Ovary (tissue), 9 donors: Measurements from ENCODE around the gene CMTM7. TPM values are rescaled to one million over a fixed set of nuclear protein-coding genes. Genes with fewer than 3 reads are reported as not detected.

ENCODE experiments used
- DNase-seq, 5 donors: peaks; one replicate each; pipeline ENCODE4 v3.0.0-alpha.2; 2019 to 2020
- H3K27ac ChIP-seq, 2 donors: fragments of 200-600 bp; one replicate each; pipeline versions ENCODE4 v1.5.1 to v1.8.0; 2019 to 2022
- H3K27me3 ChIP-seq: fragments of 200-600 bp; one replicate; pipeline ENCODE4 v1.8.0; 2022
- H3K36me3 ChIP-seq: fragments of 200-600 bp; sonication (generic); one replicate; pipeline ENCODE4 v1.5.1; 2019
- H3K4me1 ChIP-seq: one replicate; pipeline ENCODE4 v1.8.1; 2013; ENCODE audit warnings: mild to moderate bottlenecking, moderate library complexity; ENCODE audit not compliant: insufficient read depth
- H3K4me3 ChIP-seq: fragments of 200-600 bp; sonication (generic); one replicate; pipeline ENCODE4 v1.5.1; 2017
- H3K9me3 ChIP-seq, 2 donors: fragments of 200-600 bp in 1 of 2; sonication (generic) in 1 of 2; one replicate each; pipeline versions ENCODE4 v1.5.1 to v1.8.1; 2013 to 2019; ENCODE audit warnings: mild to moderate bottlenecking in 1 of 2, moderate library complexity in 1 of 2
- EP300 ChIP-seq: sonication (generic); formaldehyde crosslinking; IDR thresholded peaks from one replicate; pipeline ENCODE4 v1.6.1; 2017; ENCODE audit warnings: antibody characterized with exemption
- POLR2A ChIP-seq: fragments of 450-650 bp; IDR thresholded peaks from one replicate; pipeline ENCODE4 v1.6.1; 2017; ENCODE audit warnings: antibody characterized with exemption, mild to moderate bottlenecking, moderate library complexity
- WGBS, 3 donors: extraction: QIAGEN DNeasy Blood & Tissue Kit in 1 of 3; methylation state at CpG; one replicate each; pipeline versions ENCODE4 v1.1.5 to v1.1.7; 2013 to 2017; 5-methylcytosine and 5-hydroxymethylcytosine counted together
- intact Hi-C, 4 donors: fragments of 100-400 bp; cut with DNase I; formaldehyde crosslinking; loops; one replicate each; pipeline versions ENCODE4 v1.11.0 to v1.15.1; 2022 to 2023
- polyA plus RNA-seq, 2 donors: library from polyadenylated mRNA; stranded (reverse); fragments of 200-250 nt in 1 of 2; fragments of 350-450 nt in 1 of 2; fragmentation: Illumina TruSeq in 1 of 2; extraction: RNeasy Lipid Tissue Mini Kit (QIAGEN cat#74804) in 1 of 2; gene quantifications; one replicate each; pipeline ENCODE4 v1.2.3, GENCODE V29; 2013 to 2014
- total RNA-seq, 7 donors: library from RNA; depleted of rRNA in 2 of 7; stranded (reverse); fragments of >200 nt in 2 of 7; fragmentation: NEBNext Ultra II Directional in 3 of 7; extraction: Animal tissue kit (Norgen Biotek cat#: 25700) in 3 of 7; gene quantifications; one replicate each; pipeline versions ENCODE4 v1.1.0 to v1.2.4, GENCODE V29; 2016 to 2023
- TF ChIP-seq, protein P1 (sequence below), 3 donors: fragments of 450-650 bp in 2 of 3; fragments of 200-600 bp in 1 of 3; IDR thresholded peaks; one replicate each; pipeline versions ENCODE4 v1.5.1 to v1.8.0; 2016 to 2022; ENCODE audit warnings: antibody characterized with exemption in 3 of 3, mild to moderate bottlenecking in 1 of 3
- donor health status: DM: no; HTN: no; CAD: no; lungs with moderate emphysema.
- donor health status: DM: no; HTN: no; CAD: no.
- donor health status: Bipolar disorder and iron deficiency.
- donor health status: DM: yes; HTN: yes; CAD: no.
- donor health status: DM: no; HTN: no; CAD: no.
- donor health status: DM: yes; HTN: yes; CAD: no.

CMTM7 gene
- total and polyA plus RNA-seq, 9 donors = 2.7 to 63.4 (median 7.6) TPM

DNA sequence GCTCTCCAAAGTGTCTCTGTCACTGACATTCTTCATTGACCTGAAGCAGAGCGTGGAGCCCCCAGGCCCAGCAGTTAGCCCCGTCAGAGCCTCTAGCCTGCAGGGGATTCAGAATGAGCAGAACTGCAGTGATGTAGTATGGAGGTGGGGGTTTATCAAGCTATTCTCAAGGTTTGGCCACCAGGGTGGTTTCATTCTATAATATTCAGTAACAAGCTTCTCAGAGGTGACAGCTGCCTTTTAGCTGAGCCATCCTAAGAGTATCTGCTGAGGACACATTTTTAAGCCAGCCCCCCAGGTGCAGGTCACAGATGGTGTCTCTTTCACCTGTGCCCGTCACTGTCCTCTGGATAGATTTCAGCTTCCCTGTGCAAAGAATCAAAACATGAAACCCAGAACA lies 31.9 kb downstream of the CMTM7 start:
- Histone ChIP-seq H3K27me3 (no peaks in the 10 kb centered on the region), H3K36me3 (no peaks in the 10 kb centered on the region), H3K4me3 (no peak overlapping the region), H3K9me3 (no peaks in the 10 kb centered on the region), H3K27ac (no peak overlapping the region), H3K4me1 (peaks cover 7% of the 10 kb centered on the region)
- no peak for DNase-seq
- WGBS, 3 donors = 96 to 97% (median 96%) methylated on average over 3 of the region's 3 CpGs
- intact Hi-C loops = no loop called here
- TF ChIP-seq POLR2A = no peak
- TF ChIP-seq, protein P1, sequence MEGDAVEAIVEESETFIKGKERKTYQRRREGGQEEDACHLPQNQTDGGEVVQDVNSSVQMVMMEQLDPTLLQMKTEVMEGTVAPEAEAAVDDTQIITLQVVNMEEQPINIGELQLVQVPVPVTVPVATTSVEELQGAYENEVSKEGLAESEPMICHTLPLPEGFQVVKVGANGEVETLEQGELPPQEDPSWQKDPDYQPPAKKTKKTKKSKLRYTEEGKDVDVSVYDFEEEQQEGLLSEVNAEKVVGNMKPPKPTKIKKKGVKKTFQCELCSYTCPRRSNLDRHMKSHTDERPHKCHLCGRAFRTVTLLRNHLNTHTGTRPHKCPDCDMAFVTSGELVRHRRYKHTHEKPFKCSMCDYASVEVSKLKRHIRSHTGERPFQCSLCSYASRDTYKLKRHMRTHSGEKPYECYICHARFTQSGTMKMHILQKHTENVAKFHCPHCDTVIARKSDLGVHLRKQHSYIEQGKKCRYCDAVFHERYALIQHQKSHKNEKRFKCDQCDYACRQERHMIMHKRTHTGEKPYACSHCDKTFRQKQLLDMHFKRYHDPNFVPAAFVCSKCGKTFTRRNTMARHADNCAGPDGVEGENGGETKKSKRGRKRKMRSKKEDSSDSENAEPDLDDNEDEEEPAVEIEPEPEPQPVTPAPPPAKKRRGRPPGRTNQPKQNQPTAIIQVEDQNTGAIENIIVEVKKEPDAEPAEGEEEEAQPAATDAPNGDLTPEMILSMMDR (IDR thresholded peaks at IDR 0.05) = no peak
- TF ChIP-seq EP300 = no peak

DNA sequence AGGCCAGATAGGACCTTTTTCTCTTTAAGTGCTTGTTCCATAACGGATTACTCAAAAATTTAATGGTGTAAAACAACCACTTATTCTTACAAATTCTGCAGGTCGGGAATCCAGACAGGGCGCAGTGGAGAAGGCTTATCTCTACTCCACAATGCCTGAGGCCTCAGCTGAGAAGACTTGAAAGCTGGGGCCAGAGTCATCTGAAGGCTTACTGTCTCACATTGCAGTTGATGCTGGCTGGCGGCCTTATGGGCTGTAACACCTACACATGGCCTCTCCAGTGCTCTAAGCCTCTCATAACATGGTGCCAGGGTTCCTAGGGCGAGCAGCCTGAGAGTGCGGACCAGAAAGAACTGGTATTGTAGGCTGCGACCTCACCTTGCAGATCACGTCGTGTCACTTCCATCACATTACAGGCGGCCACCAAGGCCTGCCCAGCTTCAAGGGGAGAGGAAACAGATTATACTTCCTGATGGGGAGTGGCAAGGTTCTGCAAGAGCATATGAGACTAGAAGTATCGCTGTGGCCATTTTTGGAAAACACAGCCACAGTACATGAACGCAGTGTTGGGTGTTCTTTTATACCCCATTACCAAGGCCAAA lies 32.4 kb downstream of the CMTM7 start:
- WGBS, 3 donors = 92 to 94% (median 92%) methylated on average over 12 of the region's 12 CpGs
- intact Hi-C loops = no loop called here
- Histone ChIP-seq H3K4me3 (no peak overlapping the region), H3K27ac (no peak overlapping the region), H3K9me3 (no peaks in the 10 kb centered on the region), H3K27me3 (no peaks in the 10 kb centered on the region), H3K4me1 (peaks cover 7% of the 10 kb centered on the region), H3K36me3 (no peaks in the 10 kb centered on the region)
- TF ChIP-seq, protein P1 (IDR thresholded peaks at IDR 0.05) = no peak
- TF ChIP-seq POLR2A = no peak
- TF ChIP-seq EP300 = no peak
- no peak for DNase-seq

DNA sequence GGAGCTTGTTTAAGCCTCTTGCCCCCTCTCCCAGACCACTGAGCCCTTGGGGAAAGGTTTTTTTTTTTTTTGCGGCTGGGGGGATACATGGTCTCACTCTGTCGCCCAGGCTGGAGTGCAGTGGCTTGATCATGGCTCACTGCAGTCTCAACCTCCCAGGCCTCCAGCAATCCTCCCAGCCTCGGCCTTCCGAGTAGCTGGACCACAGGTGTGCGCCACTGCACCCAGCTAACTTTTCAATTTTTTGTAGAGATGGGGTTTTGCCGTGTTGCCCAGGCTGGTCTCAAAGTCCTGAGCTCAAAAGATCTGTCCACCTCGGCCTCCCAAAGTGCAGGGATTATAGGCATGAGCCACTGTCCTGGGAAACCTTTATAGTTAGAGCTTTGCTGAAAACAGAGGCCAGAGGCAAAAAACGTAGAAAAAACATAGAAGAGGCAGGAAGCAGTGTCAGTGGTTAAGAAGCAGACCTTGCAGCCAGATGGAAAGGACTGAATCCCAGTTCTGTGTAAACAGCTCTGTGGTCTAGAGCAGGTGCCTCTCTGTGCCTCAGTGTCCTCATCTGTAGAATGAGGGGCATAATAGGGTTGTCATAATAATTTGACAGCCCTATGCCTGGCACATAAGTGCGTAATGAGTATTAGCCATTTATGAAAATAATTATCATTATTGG lies 33.1 kb downstream of the CMTM7 start:
- H3K4me3 ChIP-seq = no peak overlapping the region
- H3K9me3 ChIP-seq = no peaks in the 10 kb centered on the region
- intact Hi-C loops = no loop called here
- 86 to 90% (median 88%) methylated on average over 9 of the region's 9 CpGs for WGBS, 3 donors
- no peak for DNase-seq
- no peak for TF ChIP-seq POLR2A
- H3K4me1 ChIP-seq = peaks cover 7% of the 10 kb centered on the region
- H3K27ac ChIP-seq = no peak overlapping the region
- no peaks in the 10 kb centered on the region for H3K27me3 ChIP-seq
- no peaks in the 10 kb centered on the region for H3K36me3 ChIP-seq

DNA sequence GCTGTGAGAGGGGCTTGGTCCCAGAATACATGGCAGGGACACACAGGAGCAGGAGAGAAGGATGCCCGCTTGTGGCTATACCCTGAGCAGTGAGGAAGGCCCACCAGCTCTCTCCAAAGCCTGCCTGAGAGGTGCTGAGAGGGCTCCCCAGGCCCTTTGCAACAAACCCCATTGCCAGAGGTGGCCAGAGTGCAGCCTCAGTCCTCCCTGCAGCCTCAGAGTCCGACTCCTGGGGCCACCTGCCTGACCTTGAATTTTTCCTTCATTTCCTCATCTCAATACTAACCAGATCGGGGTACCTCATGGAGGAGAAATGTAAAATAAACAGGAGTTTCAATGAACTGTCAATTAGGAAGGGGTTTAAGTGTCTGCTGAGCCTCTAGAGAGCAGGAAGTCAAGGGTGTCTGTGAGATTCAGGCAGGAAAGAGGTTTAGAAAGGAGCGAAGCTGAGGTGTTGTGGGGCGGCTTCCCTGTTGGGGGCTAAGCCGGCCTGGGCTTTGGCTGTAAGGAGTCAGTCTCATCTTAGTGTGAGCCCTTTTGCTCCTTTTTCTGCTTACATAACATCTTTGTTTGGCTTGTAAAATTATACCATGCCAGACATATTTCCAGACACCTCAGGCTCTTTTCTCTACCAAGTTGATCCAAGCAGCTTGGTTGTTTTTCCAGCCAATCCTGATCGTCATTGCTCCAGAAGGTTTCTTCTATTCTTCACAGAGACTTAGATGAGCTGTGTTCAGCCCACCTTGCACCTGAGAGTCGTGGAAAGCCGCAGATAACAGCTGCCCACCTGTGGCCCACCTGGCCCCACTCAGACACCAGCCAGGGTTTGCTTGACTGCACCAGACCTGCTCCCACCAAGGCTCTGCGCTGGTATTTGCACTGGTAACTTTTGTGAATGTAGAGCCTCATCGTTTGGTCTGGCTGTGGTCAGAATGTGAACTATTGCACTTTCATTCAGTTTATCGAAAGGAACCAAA lies 36.7 kb downstream of the CMTM7 start:
- intact Hi-C loops = no loop called here
- H3K4me1 ChIP-seq = no peaks in the 10 kb centered on the region
- no peaks in the 10 kb centered on the region for H3K27me3 ChIP-seq
- no peak for DNase-seq
- 72 to 81% (median 79%) methylated on average over 12 of the region's 12 CpGs for WGBS, 3 donors
- TF ChIP-seq EP300 (no peak), POLR2A (no peak)
- TF ChIP-seq, protein P1 (IDR thresholded peaks at IDR 0.05) = no peak
- no peaks in the 10 kb centered on the region for H3K36me3 ChIP-seq
- no peaks in the 10 kb centered on the region for H3K9me3 ChIP-seq
- no peak overlapping the region for H3K4me3 ChIP-seq
- H3K27ac ChIP-seq = no peak overlapping the region
